GM21825 (cell line): ENCODE results near the gene FBRSL1.
"Not testable (repeated sequence)": the region's sequence is repeated elsewhere in the genome, so short reads cannot be mapped to it uniquely, and the experiment has no call there.

Source experiments
- ATAC-seq: cut with Tn5 transposase; IDR thresholded peaks from one replicate; pipeline ENCODE4 v1.9.1; 2021; ENCODE audit warnings: mild to moderate bottlenecking, moderate library complexity; ENCODE audit not compliant: unreplicated experiment

The FBRSL1 gene

DNA sequence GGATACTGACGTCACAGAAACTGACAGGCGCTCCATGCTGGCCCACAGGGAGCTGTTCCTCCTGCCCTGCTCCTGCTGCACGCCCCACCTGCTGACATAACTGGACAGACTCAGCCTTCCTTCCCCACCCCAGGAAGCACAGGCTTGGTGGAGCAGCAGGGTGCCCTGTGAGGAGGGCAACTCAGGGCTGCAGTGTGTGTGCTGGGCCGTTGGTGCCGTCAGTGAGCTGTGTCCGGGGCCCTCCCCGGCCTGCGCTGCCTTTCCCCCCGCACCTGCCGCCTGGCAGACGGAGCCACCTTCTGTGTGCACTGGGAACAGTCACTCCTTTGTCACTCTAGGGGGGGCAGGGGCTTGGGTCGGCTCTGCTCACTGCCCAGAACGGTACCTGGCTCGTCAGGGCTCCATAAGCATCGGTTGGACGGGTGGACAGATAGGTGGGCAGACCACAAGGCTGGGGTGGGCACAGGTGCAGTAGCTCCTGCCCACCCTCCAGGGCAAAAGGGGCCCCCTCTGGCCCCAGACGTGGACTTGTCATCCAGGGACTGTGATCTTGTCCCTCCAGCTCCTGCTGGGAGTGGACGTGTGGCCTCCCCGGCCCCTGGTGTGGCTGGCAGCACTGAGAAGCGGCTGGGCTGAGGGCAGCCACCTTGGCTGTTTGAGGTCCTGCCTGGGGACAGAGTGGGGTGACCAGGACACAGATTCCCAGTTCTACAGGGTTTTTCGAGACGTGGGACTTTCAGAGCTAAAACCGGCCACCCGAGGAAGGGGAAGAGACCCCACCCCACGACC is 32.8 kb downstream of the FBRSL1 start:
- ATAC-seq: no peak

DNA sequence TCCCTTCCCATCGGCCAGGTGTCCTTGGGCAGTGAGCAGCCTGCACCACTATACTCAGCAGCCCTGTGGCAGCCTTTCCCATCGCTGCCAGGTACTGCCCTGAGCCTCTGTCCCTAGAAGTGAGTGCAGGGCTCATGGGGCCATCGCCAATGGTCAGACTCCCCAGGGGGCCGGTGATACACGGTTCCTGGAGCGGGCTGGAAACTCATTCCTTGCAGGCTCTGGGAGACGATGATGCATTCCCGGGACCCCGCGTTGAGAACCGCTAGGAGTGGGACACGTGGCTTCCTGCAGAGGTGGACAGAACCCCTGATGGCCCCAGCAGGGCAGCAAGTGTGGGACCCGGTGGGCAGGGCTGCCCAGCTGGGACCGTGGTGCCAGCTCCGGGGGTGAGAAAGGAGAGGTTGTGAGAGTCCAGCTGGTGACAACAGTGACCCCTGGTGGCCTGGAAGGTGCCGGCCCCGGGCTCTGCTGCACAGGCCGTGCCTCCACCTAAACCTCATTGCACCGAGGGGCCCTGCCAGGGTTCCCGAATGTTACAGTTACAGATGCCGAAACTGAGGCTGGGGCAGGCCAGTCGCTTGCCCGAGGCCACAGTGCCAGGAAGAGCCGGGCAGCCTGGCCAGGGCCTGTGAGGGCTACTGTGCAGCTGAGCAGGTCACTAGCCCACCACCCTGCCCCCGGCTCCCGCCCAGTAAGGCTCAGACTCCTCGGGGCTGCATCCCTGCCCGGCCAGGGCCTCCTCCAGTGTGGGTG is 33.8 kb downstream of the FBRSL1 start:
- no peak for ATAC-seq

DNA sequence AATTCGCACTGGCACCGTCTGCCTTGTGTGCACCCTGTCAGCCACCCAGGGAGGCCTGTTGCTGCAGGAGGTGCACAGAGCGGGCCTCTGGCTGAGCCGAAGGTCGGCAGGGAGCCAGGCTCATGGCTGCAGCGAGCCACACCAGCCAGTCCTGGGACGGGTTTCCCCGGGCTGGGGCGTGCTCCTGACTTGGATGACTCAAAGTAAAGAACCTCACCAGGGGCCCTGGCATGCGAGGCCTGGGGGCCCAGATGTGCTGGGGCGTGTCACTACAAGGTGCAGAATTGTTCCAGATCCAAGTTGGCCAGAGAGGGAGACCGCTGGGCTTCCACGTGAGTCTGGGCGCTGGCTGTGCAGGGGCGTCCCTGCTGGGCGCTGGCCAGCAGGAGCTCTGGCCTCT is 34.5 kb downstream of the FBRSL1 start:
- no peak for ATAC-seq

DNA sequence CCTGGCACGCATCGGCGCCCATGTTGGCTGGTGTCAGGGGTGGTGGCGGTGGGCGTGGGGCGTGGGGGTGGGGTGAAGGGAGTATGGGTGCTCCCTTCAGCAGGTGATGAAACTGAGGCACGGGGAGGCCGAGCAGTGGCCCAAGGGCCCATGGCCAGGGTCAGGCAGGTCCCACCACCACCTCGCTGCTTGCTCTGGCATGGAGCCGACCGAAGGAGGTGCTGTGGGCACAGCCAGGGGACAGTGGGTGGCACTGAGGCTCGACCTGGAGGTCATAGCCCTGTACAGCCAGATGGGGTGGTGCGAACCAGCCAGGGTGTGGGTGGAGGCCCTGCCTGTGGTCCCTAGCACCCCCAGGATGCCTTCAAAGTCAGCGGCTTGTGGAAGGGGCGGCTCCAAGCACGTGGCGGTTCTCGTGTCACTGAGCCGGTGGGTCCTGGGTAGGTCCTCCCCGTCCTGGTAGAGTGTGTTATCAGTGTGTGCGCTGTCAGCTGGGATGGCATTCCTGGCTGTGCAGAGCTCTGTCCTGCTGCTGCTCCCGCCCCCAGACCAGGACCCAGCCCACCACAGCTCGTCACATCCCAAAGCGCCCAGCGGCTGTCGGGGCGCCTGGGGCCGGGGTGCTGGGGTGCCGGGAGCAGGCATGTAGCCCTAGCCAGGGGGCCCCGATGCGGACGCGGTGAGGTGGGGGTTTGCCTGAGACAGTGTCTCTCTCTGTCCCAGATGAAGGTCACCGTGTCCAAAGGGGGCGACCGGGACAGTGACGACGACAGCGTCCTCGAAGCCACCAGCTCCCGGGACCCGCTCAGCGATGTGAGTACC is 35.3 kb downstream of the FBRSL1 start:
- no peak for ATAC-seq

DNA sequence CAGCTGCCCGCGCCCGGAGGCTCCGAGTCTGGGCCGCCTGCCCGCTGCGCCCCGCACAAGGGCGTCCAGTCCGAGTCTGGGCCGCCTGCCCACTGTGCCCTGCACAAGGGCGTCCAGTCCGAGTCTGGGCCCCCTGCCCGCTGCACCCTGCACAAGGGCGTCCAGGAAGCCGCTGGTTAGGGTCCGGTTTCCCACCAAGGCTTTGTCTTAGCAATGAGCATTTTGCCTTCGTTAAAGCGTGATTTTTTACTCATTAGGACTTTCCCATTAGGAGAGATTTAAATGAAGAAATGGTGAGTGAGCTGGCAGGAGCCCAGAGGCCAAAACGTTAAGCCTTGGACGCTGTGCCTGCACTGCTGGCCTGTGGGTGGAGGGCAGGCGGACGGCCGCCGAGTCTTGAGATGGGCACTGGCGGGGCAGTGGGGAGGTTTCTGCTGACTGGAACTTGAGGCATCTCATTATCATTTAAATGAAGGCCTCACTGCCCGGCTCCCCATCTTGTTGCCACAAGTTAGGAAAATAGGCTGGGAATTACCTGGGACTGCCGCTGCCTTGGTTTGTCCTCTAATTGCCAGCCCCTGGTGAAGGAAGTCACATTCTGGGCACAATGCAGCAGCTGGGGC is 36.0 kb downstream of the FBRSL1 start:
- ATAC-seq: no peak

DNA sequence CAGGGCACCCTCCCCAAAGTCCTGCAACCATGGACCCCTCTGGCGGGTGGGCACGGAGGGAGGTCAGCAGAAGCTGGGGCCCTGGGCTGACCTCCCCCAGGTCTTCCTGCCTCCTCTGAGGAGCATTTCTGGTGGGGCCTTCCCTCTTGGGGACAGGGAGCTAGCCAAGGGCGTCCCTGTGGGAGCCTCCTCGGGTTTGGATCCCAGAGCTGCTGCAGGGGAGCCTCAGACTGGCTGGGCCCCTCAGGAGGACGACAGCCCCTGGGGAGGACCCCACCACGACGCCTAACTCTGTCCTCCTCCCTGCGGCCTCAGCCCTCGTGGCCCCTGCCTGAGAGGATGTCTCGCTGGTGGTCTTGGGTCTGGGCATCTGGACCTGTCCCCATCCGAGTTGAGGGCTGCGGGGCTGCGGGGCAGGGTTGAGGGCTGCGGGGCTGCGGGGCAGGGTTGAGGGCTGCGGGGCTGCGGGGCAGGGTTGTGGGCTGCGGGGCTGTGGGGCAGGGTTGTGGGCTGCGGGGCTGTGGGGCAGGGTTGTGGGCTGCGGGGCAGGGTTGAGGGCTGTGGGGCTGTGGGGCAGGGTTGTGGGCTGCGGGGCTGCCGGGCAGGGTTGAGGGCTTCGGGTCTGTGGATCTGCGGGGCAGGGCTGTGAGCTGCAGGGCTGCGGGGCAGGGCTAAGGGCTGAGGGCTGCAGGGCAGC is 37.4 kb downstream of the FBRSL1 start:
- ATAC-seq: no peak

DNA sequence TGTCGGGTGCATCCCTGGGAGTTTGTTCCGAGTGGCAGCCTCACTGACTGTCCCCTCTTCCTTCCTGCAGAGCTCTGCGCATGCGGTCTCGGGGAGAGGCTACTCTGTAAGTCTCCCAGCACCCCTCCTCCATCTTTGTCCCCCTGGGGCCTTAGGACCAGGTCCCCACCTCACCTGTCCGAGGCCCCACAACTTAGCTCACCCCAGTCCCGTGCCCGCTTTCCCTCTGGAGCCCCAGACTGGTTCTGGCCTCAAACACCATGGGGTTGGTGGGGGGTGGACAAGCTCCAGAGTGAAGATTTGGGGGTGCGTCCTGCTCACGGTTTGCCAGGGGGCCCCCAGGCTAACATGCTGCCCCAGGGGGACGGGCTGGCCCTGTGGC is 37.9 kb downstream of the FBRSL1 start:
- ATAC-seq: no peak

DNA sequence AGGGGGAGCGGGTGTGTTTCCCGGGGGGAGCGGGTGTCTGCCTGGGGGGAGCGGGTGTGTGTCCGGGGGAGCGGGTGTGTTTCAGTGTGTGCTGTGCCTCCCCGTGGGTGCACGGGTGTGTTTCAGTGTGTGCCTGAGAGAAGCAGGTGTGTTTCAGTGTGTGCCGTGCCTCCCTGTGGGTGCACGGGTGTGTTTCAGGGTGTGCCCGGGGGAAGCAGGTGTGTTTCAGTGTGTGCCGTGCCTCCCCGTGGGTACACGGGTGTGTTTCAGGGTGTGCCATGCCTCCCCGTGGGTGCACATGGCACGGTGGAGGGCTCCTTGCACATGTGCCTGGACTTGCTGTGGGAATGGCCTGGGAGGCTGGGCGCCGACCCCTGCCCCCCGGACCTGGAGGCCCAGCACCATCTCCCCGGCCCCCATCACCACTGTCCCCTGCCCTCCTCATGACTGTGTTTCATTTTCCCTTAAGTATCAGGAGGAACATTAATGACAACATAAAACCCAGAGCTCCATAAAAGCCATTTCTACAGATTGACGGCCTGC is 38.7 kb downstream of the FBRSL1 start:
- ATAC-seq: no peak

DNA sequence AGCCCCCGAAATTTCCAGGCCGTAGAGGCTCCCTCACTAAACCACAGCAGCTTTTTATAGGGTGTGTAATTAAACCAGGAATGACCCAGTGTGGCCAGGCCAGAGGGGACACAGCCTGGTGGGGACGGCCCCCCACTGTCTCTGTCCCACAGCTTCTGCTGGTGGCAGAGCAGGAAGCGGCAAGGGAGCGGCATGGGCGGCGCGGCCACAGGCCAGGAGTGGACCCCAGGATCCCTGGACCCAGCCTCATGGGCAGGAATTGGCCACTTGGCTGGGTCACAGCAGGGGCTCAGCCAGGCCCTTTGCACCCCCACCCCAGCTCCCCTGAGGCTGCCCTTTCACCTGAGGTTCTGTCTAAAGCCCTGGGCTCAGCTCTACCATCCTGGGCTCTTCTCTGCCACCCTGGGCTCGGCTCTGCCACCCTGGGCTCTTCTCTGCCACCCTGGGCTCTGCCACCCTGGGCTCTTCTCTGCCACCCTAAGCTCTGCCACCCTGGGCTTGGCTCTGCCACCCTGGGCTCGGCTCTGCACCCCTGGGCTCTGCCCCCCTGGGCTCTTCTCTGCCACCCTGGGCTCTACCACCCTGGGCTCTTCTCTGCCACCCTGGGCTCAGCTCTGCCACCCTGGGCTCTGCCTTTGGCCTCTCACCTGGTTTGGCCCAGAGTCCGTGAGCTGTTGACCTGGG is 39.3 kb downstream of the FBRSL1 start:
- no peak for ATAC-seq

DNA sequence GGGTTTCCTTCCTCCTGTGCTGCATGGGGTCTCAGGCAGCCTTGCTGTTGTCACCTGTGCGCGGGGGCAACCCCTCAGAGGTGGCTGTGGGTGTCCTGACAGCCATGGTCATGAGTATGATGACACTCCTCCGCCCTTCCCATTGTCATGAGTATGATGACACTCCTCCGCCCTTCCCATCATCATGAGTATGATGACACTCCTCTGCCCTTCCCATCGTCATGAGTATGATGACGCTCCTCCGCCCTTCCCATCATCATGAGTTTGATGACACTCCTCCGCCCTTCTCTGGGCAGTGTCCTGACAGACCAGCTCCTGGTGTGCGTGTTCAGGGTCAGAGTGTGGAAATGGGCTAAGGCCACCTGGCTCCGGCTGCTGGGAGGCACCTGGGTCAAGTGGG is 40.0 kb downstream of the FBRSL1 start:
- ATAC-seq: no peak

DNA sequence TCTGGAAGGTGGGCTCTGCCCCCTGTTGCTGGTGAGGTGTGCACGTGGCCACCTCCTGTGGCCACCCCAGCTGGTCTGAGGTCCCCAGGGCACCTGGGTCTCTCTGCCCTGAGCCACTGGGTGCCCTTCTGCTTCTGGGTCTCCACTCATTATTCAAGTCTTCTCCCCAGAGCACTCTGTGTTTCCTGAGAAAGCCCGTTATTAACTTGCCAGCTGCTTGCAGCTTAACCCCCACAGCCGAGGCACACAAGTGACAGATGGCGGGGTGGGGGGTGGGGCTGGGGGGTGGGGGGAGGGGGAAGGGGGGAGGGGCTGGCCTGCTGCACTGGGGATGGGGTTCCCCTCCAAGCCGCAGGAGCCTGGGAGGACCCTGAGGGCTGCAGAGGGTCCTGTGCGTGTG is 40.5 kb downstream of the FBRSL1 start:
- ATAC-seq: no peak

DNA sequence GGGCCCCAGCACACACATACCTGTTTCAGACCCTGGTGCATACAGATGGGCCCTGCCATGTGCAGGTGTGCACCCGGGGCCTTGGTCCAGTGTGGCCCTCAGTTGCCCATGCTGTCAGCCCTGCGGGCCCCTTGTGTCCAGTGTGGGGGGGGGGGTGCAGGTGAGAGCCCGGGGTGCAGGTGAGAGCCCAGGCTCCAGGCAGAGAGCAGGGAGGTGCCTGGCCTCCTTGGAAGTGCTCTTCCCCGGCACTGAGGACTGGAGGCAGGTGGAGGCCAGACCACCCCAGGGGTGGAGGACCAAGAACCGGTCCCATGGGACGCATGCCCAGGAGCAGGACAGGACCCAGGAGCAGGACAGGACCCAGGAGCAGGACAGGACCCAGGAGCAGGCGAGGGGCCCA is 40.9 kb downstream of the FBRSL1 start:
- ATAC-seq: no peak

DNA sequence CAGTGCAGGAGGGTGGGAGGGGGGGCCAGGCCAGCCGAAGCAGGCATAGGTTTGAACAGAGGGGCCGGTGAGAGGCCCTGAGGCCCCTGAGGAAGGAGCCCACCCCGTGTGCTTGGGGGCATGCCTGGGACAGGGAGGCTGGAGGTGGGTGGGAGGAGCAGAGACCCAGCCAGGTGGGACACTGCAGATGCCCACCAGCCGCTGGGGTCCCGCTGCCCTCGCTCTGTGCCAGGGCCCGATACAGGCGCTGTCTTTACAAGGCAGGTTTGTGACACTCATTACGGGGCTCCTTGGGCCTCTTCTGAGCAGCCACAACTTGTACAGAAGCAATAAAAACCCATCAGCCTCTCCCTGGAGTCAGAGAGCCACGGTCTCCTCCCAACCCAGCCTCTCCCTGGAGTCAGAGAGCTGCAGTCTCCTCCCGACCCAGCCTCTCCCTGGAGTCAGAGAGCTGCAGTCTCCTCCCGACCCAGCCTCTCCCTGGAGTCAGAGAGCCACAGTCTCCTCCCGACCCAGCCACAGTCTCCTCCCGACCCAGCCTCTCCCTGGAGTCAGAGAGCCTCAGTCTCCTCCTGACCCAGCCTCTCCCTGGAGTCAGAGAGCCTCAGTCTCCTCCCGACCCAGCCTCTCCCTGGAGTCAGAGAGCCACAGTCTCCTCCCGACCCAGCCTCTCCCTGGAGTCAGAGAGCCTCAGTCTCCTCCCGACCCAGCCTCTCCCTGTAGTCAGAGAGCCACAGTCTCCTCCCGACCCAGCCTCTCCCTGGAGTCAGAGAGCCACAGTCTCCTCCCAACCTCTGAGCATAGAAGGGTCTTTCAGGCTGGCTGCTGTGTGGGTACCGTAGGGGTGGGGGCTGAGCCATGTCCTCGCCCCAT is 43.0 kb downstream of the FBRSL1 start:
- not testable (repeated sequence) for ATAC-seq

DNA sequence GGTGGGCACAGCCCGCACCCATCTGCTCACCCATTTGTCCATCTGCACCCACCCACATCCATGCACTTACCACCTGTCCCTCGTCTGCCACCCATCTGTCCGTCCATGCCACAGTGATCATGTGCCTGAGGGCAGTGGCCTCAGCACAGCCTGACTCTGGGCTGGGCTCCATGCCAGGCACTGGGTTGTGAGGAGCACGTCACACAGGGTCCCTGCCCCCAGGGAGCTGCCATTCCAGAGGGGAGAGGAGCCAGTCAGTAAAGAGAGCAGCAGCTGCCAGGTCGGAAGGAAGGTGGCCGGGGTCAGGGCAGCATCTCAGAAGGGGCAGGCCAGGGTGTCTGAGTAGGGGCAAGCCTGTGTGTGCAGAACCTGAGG is 43.6 kb downstream of the FBRSL1 start:
- ATAC-seq: no peak

DNA sequence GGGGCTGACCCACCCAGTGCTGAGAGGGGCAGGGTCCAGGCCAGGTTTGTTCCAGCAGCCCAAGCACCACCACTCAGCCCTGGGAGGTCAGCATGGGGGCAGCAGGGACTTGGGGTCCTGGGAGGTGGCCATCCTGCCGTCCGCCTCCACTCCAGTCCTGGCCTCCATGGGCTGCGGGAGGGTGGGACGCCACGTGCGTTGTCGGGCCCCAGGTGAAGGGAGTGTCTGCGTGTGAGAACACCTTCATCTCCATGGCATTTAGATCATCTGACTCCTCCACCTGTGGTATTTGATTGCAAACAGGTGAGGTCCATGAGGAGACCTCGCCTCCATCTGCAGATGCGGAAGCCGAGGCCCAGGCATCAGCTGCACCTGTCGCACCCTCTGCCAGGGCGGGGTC is 44.1 kb downstream of the FBRSL1 start:
- ATAC-seq: no peak

DNA sequence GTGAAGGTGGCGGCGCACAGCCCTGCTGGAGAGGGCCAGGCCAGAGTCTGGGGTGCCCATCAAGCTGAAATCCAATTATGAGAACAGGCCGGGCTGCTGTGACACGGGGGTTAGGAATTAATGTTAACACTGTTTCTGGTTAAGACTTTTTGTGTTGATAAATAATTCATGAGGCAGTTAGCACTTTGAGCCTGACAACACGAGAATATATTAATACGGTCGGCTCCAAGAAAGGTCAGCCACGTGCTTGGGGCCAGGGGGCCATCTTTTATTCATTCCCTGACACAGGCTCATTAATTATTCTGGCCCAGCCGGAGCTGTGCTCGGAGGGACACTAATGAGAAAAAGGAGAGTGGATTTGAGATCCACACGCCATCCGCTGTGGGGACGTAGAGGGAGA is 45.1 kb downstream of the FBRSL1 start:
- ATAC-seq: no peak

DNA sequence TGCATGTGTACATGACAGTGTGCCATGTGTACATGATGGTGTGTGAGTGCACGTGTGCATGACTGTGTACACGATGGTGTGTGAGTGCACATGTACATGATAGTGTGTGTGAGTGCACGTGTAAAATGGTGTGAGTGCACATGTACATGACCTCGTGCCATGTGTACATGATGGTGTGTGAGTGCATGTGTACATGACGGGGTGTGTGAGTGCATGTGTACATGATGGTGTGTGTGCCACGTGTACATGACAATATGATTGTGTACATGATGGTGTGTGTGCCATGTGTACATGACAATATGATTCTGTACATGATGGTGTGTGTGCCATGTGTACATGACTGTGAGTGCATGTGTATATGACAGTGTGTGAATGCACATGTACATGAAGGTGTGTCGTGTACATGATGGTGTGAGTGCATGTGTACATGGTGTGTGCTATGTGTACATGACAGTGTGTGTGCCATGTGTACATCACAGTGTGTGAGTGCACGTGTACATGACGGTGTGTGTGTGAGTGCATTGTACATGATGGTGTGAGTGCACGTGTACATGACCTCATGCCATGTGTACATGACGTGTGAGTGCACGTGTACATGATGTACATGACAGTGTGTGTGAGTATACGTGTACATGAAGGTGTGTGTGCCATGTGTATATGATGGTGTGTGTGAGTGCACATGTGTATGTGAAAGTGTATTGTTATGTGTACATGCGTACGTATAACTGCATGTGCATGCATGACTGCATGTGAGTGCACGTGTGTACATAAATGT is 46.3 kb downstream of the FBRSL1 start:
- ATAC-seq: no peak

DNA sequence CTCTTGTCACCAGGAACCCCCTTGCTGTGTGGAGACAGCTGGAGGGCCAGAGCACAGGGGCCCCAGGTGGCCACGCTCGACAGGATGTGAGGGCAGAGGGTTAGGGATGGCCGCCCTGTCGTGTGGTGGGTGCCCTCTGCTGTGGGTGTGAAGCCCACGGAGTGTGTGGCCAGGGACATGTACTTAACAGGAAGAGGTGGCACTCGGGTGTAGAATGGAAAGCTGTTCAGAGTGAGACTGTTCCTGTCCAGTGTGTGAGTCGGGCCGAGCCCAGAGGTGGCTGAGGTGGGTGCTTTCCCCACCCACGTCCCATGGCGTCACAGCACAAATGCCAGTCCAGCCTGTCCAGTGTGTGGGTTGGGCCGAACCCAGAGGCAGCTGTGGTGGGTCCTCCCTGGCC is 47.1 kb downstream of the FBRSL1 start:
- ATAC-seq: no peak
